ENCODE measurements around the gene GAS6.

DNA sequence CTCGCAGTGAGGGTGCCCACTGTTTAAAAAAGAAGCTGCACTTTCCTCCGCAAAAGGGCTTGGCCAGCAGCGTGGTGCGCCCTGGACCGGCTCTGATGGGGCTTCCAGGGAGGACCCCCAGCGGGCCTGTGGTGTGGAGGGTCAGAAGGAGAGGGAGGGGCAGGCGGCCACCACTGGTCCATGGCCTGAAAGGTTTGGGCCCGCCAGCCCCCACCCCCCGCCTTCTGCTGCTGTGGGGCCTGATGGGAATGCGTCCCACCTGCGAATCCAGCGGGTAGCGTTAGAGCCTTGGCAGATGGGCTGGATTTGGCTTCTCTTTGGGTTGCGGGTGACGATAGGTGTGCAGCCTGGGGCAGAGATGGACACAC is 70.2 kb downstream of the GAS6 start:
- no peak for TF ChIP-seq POLR2AphosphoS5 (IDR thresholded peaks at IDR 0.05; ENCODE audit: low read depth, low read length)
- TF ChIP-seq, protein P1, sequence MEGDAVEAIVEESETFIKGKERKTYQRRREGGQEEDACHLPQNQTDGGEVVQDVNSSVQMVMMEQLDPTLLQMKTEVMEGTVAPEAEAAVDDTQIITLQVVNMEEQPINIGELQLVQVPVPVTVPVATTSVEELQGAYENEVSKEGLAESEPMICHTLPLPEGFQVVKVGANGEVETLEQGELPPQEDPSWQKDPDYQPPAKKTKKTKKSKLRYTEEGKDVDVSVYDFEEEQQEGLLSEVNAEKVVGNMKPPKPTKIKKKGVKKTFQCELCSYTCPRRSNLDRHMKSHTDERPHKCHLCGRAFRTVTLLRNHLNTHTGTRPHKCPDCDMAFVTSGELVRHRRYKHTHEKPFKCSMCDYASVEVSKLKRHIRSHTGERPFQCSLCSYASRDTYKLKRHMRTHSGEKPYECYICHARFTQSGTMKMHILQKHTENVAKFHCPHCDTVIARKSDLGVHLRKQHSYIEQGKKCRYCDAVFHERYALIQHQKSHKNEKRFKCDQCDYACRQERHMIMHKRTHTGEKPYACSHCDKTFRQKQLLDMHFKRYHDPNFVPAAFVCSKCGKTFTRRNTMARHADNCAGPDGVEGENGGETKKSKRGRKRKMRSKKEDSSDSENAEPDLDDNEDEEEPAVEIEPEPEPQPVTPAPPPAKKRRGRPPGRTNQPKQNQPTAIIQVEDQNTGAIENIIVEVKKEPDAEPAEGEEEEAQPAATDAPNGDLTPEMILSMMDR (IDR thresholded peaks at IDR 0.05) = no peak
